HepG2 (cell line): ENCODE measurements around the gene PKMYT1. TPM values are rescaled to one million over a fixed set of nuclear protein-coding genes. Genes with fewer than 3 reads are reported as not detected.

ENCODE experiments used
- EED ChIP-seq: sonication (generic); formaldehyde crosslinking; IDR thresholded peaks from 2 replicates; pipeline ENCODE4 v1.5.0; 2020; ENCODE audit warnings: mild to moderate bottlenecking, missing genetic modification reagents
- EP300 ChIP-seq, 3 experiments: sonication (generic) in 1 of 3; formaldehyde crosslinking in 1 of 3; IDR thresholded peaks; 2 replicates each; pipeline versions ENCODE4 v1.5.1 to v1.6.1; 2011 to 2020; ENCODE audit warnings: low read depth in 2 of 3, low read length in 2 of 3, borderline replicate concordance in 1 of 3, improper control_type of control experiment in 1 of 3, mild to moderate bottlenecking in 1 of 3, missing genetic modification reagents in 1 of 3, moderate library complexity in 1 of 3
- HOXA5 ChIP-seq: sonication (generic); formaldehyde crosslinking; IDR thresholded peaks from 2 replicates; pipeline ENCODE4 v1.4.0; 2020; ENCODE audit warnings: missing genetic modification reagents
- HOXA9 ChIP-seq: sonication (generic); formaldehyde crosslinking; IDR thresholded peaks from 2 replicates; pipeline ENCODE4 v1.8.1; 2022; ENCODE audit warnings: missing genetic modification reagents, mild to moderate bottlenecking, moderate library complexity, borderline replicate concordance
- KDM6A ChIP-seq: IDR thresholded peaks from 2 replicates; pipeline ENCODE4 v1.6.1; 2016; ENCODE audit warnings: low read depth
- MAZ ChIP-seq, 2 experiments: sonication (generic) in 1 of 2; formaldehyde crosslinking in 1 of 2; IDR thresholded peaks; 2 replicates each; pipeline versions ENCODE4 v1.5.0 to v1.6.1; 2012 to 2020; ENCODE audit warnings: low read depth in 2 of 2, mild to moderate bottlenecking in 2 of 2, borderline replicate concordance in 1 of 2, improper control_type of control experiment in 1 of 2, low read length in 1 of 2, missing genetic modification reagents in 1 of 2, moderate library complexity in 1 of 2
- MED8 ChIP-seq: sonication (generic); formaldehyde crosslinking; IDR thresholded peaks from 2 replicates; pipeline ENCODE4 v1.8.1; 2023; ENCODE audit warnings: mild to moderate bottlenecking, missing genetic modification reagents; ENCODE audit not compliant: insufficient replicate concordance
- NFRKB ChIP-seq: fragments of 450-650 bp; IDR thresholded peaks from 2 replicates; pipeline ENCODE4 v1.6.1; 2017
- NFYB ChIP-seq: sonication (generic); formaldehyde crosslinking; IDR thresholded peaks from 2 replicates; pipeline ENCODE4 v1.4.0; 2020; ENCODE audit warnings: missing genetic modification reagents
- PCBP2 ChIP-seq: fragments of 200-400 bp; formaldehyde crosslinking; optimal IDR thresholded peaks from 2 replicates; pipeline ENCODE3; 2018; ENCODE audit warnings: low read length, low read depth; ENCODE audit not compliant: poor library complexity, severe bottlenecking
- POLR2G ChIP-seq: fragments of 200-400 bp; formaldehyde crosslinking; IDR thresholded peaks from 2 replicates; pipeline ENCODE4 v1.6.1; 2018; ENCODE audit warnings: mild to moderate bottlenecking, low read depth, low read length, moderate library complexity
- PPARG ChIP-seq: conservative IDR thresholded peaks from 2 replicates; pipeline ENCODE4 v1.6.1; 2016; ENCODE audit warnings: missing biosample characterization, missing genetic modification reagents
- PRMT3 ChIP-seq: sonication (generic); formaldehyde crosslinking; IDR thresholded peaks from 2 replicates; pipeline ENCODE4 v1.8.1; 2022; ENCODE audit warnings: low read depth, mild to moderate bottlenecking, moderate library complexity, missing genetic modification reagents, borderline replicate concordance
- SP5 ChIP-seq: IDR thresholded peaks from 2 replicates; pipeline ENCODE4 v1.6.1; 2016; ENCODE audit warnings: low read depth, borderline replicate concordance
- SPEN ChIP-seq: sonication (generic); formaldehyde crosslinking; IDR thresholded peaks from 2 replicates; pipeline ENCODE4 v1.5.1; 2020; ENCODE audit warnings: low read depth, mild to moderate bottlenecking, missing genetic modification reagents
- ZFP37 ChIP-seq: sonication (generic); formaldehyde crosslinking; IDR thresholded peaks from 2 replicates; pipeline ENCODE4 v1.4.0; 2020; ENCODE audit warnings: missing genetic modification reagents, borderline replicate concordance
- ZNF121 ChIP-seq: sonication (generic); formaldehyde crosslinking; IDR thresholded peaks from 2 replicates; pipeline ENCODE4 v1.5.0; 2020; ENCODE audit warnings: mild to moderate bottlenecking, missing genetic modification reagents
- ZNF337 ChIP-seq: sonication (generic); formaldehyde crosslinking; IDR thresholded peaks from 2 replicates; pipeline ENCODE4 v1.5.1; 2020; ENCODE audit warnings: missing genetic modification reagents, low read depth, mild to moderate bottlenecking, borderline replicate concordance
- ZNF451 ChIP-seq: sonication (generic); formaldehyde crosslinking; IDR thresholded peaks from 2 replicates; pipeline ENCODE4 v1.5.0; 2020; ENCODE audit warnings: mild to moderate bottlenecking, missing genetic modification reagents
- ZNF557 ChIP-seq: sonication (generic); formaldehyde crosslinking; IDR thresholded peaks from 2 replicates; pipeline ENCODE4 v1.4.0; 2020; ENCODE audit warnings: missing genetic modification reagents
- ZNF563 ChIP-seq: sonication (generic); formaldehyde crosslinking; IDR thresholded peaks from 2 replicates; pipeline ENCODE4 v1.8.0; 2022; ENCODE audit warnings: mild to moderate bottlenecking, moderate library complexity, missing genetic modification reagents
- ZNF577 ChIP-seq: sonication (generic); formaldehyde crosslinking; IDR thresholded peaks from 2 replicates; pipeline ENCODE4 v1.4.0; 2020; ENCODE audit warnings: mild to moderate bottlenecking, low read depth, missing genetic modification reagents, borderline replicate concordance
- ZNF607 ChIP-seq: sonication (generic); formaldehyde crosslinking; IDR thresholded peaks from 2 replicates; pipeline ENCODE4 v1.5.1; 2020; ENCODE audit warnings: missing genetic modification reagents, mild to moderate bottlenecking, borderline replicate concordance
- ZNF713 ChIP-seq: sonication (generic); formaldehyde crosslinking; IDR thresholded peaks from 2 replicates; pipeline ENCODE4 v1.4.0; 2020; ENCODE audit warnings: mild to moderate bottlenecking, missing genetic modification reagents
- ZNF773 ChIP-seq: sonication (generic); formaldehyde crosslinking; IDR thresholded peaks from 2 replicates; pipeline ENCODE4 v1.4.0; 2020; ENCODE audit warnings: missing genetic modification reagents, borderline replicate concordance
- ZSCAN29 ChIP-seq: sonication (generic); formaldehyde crosslinking; conservative IDR thresholded peaks from 2 replicates; pipeline ENCODE4 v1.4.0; 2020; ENCODE audit warnings: mild to moderate bottlenecking, missing genetic modification reagents
- polyA plus RNA-seq, 8 experiments: library from polyadenylated mRNA; depleted of rRNA in 3 of 8; stranded (reverse) in 7 of 8; unstranded in 1 of 8; fragments of >200 nt; fragmentation: Illumina TruSeq in 4 of 8; extraction: Trizol in 4 of 8; gene quantifications; 2 replicates each; pipeline versions ENCODE4 v1.2.1 to v1.2.3, GENCODE V29; 2011 to 2016; ENCODE audit warnings: low read depth in 4 of 8, missing spikeins in 1 of 8, mixed read lengths in 1 of 8; ENCODE audit not compliant: insufficient read depth in 1 of 8
- total RNA-seq, 5 experiments: library from RNA; depleted of rRNA; stranded (reverse); fragments of >200 nt; fragmentation: Illumina TruSeq; extraction: Trizol; gene quantifications; 2 replicates each; pipeline ENCODE4 v1.2.3, GENCODE V29; 2016; ENCODE audit warnings: low read depth in 1 of 5
- TF ChIP-seq, protein P1 (sequence below): sonication (generic); formaldehyde crosslinking; IDR thresholded peaks from 2 replicates; pipeline ENCODE4 v1.8.1; 2022; ENCODE audit warnings: mild to moderate bottlenecking, missing genetic modification reagents

PKMYT1 gene
- total and polyA plus RNA-seq, 2 of the 13 experiments (the other 11 are each of a cell fraction or from before 2014, with no cell fraction given): 7.0 to 27.8 TPM

DNA sequence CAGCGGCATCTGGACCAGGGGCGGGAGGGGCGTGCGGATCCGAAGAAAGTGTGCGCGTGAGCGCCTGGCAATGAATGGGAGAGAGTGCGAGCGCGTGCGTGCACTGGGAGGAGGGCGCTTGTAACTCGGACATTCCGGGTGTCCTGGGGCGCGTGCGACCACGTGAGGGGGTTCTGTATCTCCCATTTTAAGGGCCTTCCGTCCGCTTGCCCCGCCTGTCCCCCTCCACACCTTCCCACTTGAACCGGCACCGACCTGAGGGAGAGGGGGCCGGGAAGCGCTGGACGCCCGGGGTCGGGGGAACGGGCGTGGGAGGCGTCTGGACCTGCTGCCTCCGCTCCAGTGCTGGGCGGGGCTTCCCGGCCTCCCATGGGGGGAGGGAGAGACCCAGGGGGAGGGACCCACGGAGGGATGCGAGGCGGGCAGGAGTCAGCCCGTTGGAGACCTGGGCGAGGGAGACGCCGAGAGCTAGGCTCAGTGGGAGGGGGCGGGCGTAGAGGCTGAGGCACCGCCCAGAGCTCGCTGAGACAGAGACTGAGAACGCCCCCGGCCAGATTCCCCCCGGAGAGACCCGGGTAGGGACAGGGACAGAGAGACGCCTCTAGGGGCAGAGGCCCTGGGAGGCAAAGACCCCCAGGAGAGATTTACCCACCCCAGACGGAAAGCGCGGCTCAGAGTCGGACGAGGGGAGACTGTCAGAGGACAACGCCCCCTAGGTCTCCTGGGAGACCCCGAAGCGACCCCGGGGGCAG, 16.3 kb downstream of the PKMYT1 start, which contains the start of gene KREMEN2 (continued):
- TF ChIP-seq NFRKB (no peak), HOXA9 (CRISPR knock-in tag) (no peak), SP5 (CRISPR knock-in tag) (peak; percentile 23; the same call in 1 of the 2 replicates), NFYB (CRISPR knock-in tag) (no peak), ZFP37 (CRISPR knock-in tag) (no peak), PCBP2 (no peak), ZNF773 (no peak), MED8 (no peak), ZNF451 (no peak; the same call in 1 of the 2 replicates), KDM6A (CRISPR knock-in tag) (no peak), EP300 (IDR thresholded peaks at IDR 0.05; ENCODE audit: low read depth in 2 of 2, low read length in 2 of 2) (no peak), EP300 (CRISPR knock-in tag; IDR thresholded peaks at IDR 0.05; ENCODE audit: borderline replicate concordance) (0 out of 2 replicates have a peak, but pooled peaks have one; percentile 23), EED (CRISPR knock-in tag) (no peak), HOXA5 (CRISPR knock-in tag) (no peak), ZNF577 (CRISPR knock-in tag) (no peak), ZNF563 (no peak), ZNF121 (no peak), ZNF557 (CRISPR knock-in tag) (no peak), PPARG (CRISPR knock-in tag) (no peak), ZNF713 (CRISPR knock-in tag) (no peak), ZNF607 (CRISPR knock-in tag) (no peak), ZSCAN29 (CRISPR knock-in tag) (no peak), MAZ (IDR thresholded peaks at IDR 0.05; ENCODE audit: borderline replicate concordance, low read depth, low read length) (no peak), MAZ (CRISPR knock-in tag; IDR thresholded peaks at IDR 0.05; ENCODE audit: low read depth) (peak; percentile 61), SPEN (CRISPR knock-in tag) (0 out of 2 replicates have a peak, but pooled peaks have one; percentile 43), PRMT3 (CRISPR knock-in tag) (no peak), ZNF337 (CRISPR knock-in tag) (no peak), POLR2G (peak; percentile 58)
- TF ChIP-seq, protein P1, sequence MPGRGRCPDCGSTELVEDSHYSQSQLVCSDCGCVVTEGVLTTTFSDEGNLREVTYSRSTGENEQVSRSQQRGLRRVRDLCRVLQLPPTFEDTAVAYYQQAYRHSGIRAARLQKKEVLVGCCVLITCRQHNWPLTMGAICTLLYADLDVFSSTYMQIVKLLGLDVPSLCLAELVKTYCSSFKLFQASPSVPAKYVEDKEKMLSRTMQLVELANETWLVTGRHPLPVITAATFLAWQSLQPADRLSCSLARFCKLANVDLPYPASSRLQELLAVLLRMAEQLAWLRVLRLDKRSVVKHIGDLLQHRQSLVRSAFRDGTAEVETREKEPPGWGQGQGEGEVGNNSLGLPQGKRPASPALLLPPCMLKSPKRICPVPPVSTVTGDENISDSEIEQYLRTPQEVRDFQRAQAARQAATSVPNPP (CRISPR knock-in tag): no peak
